AG09319 (cell line): ENCODE results near the gene SGPP1.

Experiments
- DNase-seq: peaks from one replicate; pipeline ENCODE4 v3.0.0-alpha.2; 2010; ENCODE audit warnings: low read depth; ENCODE audit errors: extremely low read depth
- CTCF ChIP-seq: IDR thresholded peaks from 2 replicates; pipeline ENCODE4 v1.5.1; 2011; ENCODE audit warnings: low read depth, mild to moderate bottlenecking, inconsistent platforms, low read length, moderate library complexity

Gene SGPP1

GRCh38 chr14:63689132-63689531 is 38.7 kb downstream of the SGPP1 start:
- no peak for DNase-seq
- TF ChIP-seq CTCF, result no peak

- no peak for DNase-seq
Measured at GRCh38 chr14:63686926-63687325, 40.9 kb downstream of the SGPP1 start.

GRCh38 chr14:63685401-63685800 is 42.5 kb downstream of the SGPP1 start:
- no peak for DNase-seq
- TF ChIP-seq CTCF, result no peak

More at GRCh38 chr14:63686926-63687325, 40.9 kb downstream of the SGPP1 start:
- no peak for TF ChIP-seq CTCF

- no peak for DNase-seq
- no peak for TF ChIP-seq CTCF
Measured at GRCh38 chr14:63682727-63683593, 44.9 kb downstream of the SGPP1 start.

GRCh38 chr14:63678536-63678935 is 49.3 kb downstream of the SGPP1 start:
- DNase-seq, result no peak
- TF ChIP-seq CTCF, result no peak

GRCh38 chr14:63677891-63678379 is 49.9 kb downstream of the SGPP1 start:
- no peak for TF ChIP-seq CTCF
- DNase-seq, result peak; percentile 7

GRCh38 chr14:63676615-63677014 is 51.2 kb downstream of the SGPP1 start:
- no peak for DNase-seq
- no peak for TF ChIP-seq CTCF
